OCI-LY7 (cell line): Measurements from ENCODE around the gene METAP2.

Experiments used
- CTCF ChIP-seq: fragments of 200-600 bp; sonication (generic); conservative IDR thresholded peaks from 2 replicates; pipeline ENCODE4 v1.5.1; 2014; ENCODE audit warnings: mild to moderate bottlenecking, antibody characterized with exemption, low read length, moderate library complexity, mixed read lengths
- EZH2phosphoT487 ChIP-seq: fragments of 200-600 bp; sonication (generic); IDR thresholded peaks from 2 replicates; pipeline ENCODE4 v1.6.1; 2018; ENCODE audit warnings: low read depth, borderline replicate concordance, mild to moderate bottlenecking, mixed run types, antibody characterized with exemption, low read length, moderate library complexity, mixed read lengths

GRCh38 chr12:95528431-95528830 lies 54.5 kb downstream of the METAP2 start:
- TF ChIP-seq EZH2phosphoT487 (no peak), CTCF (no peak)
